SK-N-SH treated with all-trans-retinoic acid at 6 μM for 48 hours (cell line): Measurements from ENCODE around the gene SNPH.
A peak's percentile ranks its signal among the peaks of the same experiment; 100 is the strongest.

ENCODE experiments used
- ATAC-seq: fragments of 200-7000 bp; cut with Tn5 transposase; 3 replicates; pipeline ENCODE4 v1.9.1; 2020; ENCODE audit warnings: mild to moderate bottlenecking, moderate library complexity
- BACH2 ChIP-seq: fragments of 250-450 bp; sonication (Bioruptor Pico); IDR thresholded peaks from 2 replicates; pipeline ENCODE4 v1.9.0; 2021; ENCODE audit warnings: mild to moderate bottlenecking, borderline replicate concordance
- CREB5 ChIP-seq: fragments of 250-450 bp; sonication (Bioruptor Pico); IDR thresholded peaks from 2 replicates; pipeline ENCODE4 v1.5.1; 2020; ENCODE audit warnings: low read depth, mild to moderate bottlenecking, moderate library complexity
- CSDC2 ChIP-seq: fragments of 250-450 bp; sonication (Bioruptor Pico); IDR thresholded peaks from 2 replicates; pipeline ENCODE4 v1.5.0; 2020; ENCODE audit warnings: mild to moderate bottlenecking, moderate library complexity
- ESRRG ChIP-seq: fragments of 250-450 bp; sonication (Bioruptor Pico); IDR thresholded peaks from 2 replicates; pipeline ENCODE4 v1.6.1; 2021; ENCODE audit warnings: mild to moderate bottlenecking
- GLIS3 ChIP-seq: fragments of 250-450 bp; sonication (Bioruptor Pico); IDR thresholded peaks from 2 replicates; pipeline ENCODE4 v1.5.0; 2020; ENCODE audit warnings: mild to moderate bottlenecking, moderate library complexity
- ISL1 ChIP-seq: fragments of 250-450 bp; sonication (Bioruptor Pico); IDR thresholded peaks from 2 replicates; pipeline ENCODE4 v2.1.2; 2022; ENCODE audit warnings: mild to moderate bottlenecking, moderate library complexity
- OSR1 ChIP-seq: fragments of 250-450 bp; sonication (Bioruptor Pico); IDR thresholded peaks from 2 replicates; pipeline ENCODE4 v1.8.0; 2022; ENCODE audit warnings: moderate library complexity, mild to moderate bottlenecking, inconsistent platforms
- POU6F1 ChIP-seq: fragments of 250-450 bp; sonication (Bioruptor Pico); IDR thresholded peaks from 2 replicates; pipeline ENCODE4 v1.8.0; 2021; ENCODE audit warnings: low read depth, mild to moderate bottlenecking, moderate library complexity, borderline replicate concordance
- PPARA ChIP-seq: fragments of 250-450 bp; sonication (Bioruptor Pico); IDR thresholded peaks from 2 replicates; pipeline ENCODE4 v1.5.0; 2020; ENCODE audit warnings: mild to moderate bottlenecking, borderline replicate concordance
- RARB ChIP-seq: fragments of 250-450 bp; sonication (Bioruptor Pico); IDR thresholded peaks from 2 replicates; pipeline ENCODE4 v1.8.0; 2021; ENCODE audit warnings: mild to moderate bottlenecking, moderate library complexity
- SNAI2 ChIP-seq: fragments of 250-450 bp; sonication (Bioruptor Pico); IDR thresholded peaks from 2 replicates; pipeline ENCODE4 v1.5.0; 2020; ENCODE audit warnings: mild to moderate bottlenecking, moderate library complexity
- TCF4 ChIP-seq: fragments of 250-450 bp; sonication (Bioruptor Pico); IDR thresholded peaks from 2 replicates; pipeline ENCODE4 v1.8.0; 2021; ENCODE audit warnings: mild to moderate bottlenecking, moderate library complexity, borderline replicate concordance
- TOX ChIP-seq: fragments of 250-450 bp; sonication (Bioruptor Pico); IDR thresholded peaks from 2 replicates; pipeline ENCODE4 v1.8.0; 2021; ENCODE audit warnings: mild to moderate bottlenecking, moderate library complexity, borderline replicate concordance
- TSHZ2 ChIP-seq: fragments of 250-450 bp; sonication (Bioruptor Pico); IDR thresholded peaks from 2 replicates; pipeline ENCODE4 v1.5.0; 2020; ENCODE audit warnings: mild to moderate bottlenecking, moderate library complexity
- ZC3H10 ChIP-seq: fragments of 250-450 bp; sonication (Bioruptor Pico); IDR thresholded peaks from 2 replicates; pipeline ENCODE4 v1.5.1; 2021; ENCODE audit warnings: mild to moderate bottlenecking, moderate library complexity
- ZFP3 ChIP-seq: fragments of 250-450 bp; sonication (Bioruptor Pico); IDR thresholded peaks from 2 replicates; pipeline ENCODE4 v1.5.0; 2020; ENCODE audit warnings: mild to moderate bottlenecking, moderate library complexity
- ZFP30 ChIP-seq: fragments of 450-650 bp; formaldehyde crosslinking; IDR thresholded peaks from 2 replicates; pipeline ENCODE4 v1.5.0; 2022; ENCODE audit warnings: mild to moderate bottlenecking, moderate library complexity
- ZNF565 ChIP-seq: fragments of 450-650 bp; formaldehyde crosslinking; conservative IDR thresholded peaks from 2 replicates; pipeline ENCODE4 v1.5.0; 2020; ENCODE audit warnings: low read depth, mild to moderate bottlenecking, moderate library complexity
- ZNF70 ChIP-seq: fragments of 450-650 bp; formaldehyde crosslinking; IDR thresholded peaks from 2 replicates; pipeline ENCODE4 v1.5.0; 2020; ENCODE audit warnings: mild to moderate bottlenecking, moderate library complexity
- ZNF8 ChIP-seq: fragments of 450-650 bp; formaldehyde crosslinking; IDR thresholded peaks from 2 replicates; pipeline ENCODE4 v1.5.0; 2020; ENCODE audit warnings: mild to moderate bottlenecking, moderate library complexity
- TF ChIP-seq, protein P1 (sequence below): fragments of 250-450 bp; sonication (Bioruptor Pico); IDR thresholded peaks from 2 replicates; pipeline ENCODE4 v1.5.1; 2021; ENCODE audit warnings: mild to moderate bottlenecking, moderate library complexity

Gene SNPH

DNA sequence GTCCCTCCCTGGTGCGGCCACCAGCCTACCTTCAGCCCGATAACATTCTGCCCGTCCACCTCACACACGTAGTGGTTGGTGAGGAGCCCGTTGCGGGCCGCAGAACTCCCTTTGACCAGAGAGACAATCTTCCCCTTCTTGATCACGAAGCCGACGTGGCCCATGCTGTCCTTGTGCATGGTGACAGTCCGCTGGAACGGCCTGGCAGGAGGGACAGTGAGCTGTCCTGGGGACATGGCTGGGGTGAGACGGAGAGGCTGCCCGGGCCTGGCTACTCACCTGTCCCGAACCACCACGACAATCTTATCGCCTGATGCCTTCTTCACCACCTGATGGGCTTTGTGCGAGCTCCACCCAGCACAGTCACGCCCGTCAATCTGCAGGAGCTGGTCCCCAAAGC, 46.2 kb downstream of the SNPH start:
- TF ChIP-seq CSDC2 (CRISPR knock-in tag) = no peak
- no peak for TF ChIP-seq ZC3H10 (CRISPR knock-in tag)
- ATAC-seq = no peak

DNA sequence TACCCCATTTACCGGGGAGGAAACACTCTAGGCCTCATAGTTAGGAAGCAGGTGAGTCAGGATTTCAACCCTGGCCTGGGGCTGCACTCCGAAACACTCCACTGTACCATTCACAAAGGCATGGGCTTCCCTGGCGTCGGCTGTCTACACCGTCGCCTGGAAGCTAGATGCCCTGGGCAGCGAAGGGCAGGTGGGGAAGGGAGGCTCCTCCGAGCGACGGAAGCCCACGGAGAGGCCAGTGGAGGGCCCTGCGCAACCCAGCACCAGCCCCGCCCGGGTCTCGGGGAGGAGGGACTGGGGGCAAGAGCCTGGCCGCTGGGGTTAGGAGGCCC, 46.8 kb downstream of the SNPH start:
- no peak for ATAC-seq
- TF ChIP-seq PPARA = no peak
- TF ChIP-seq SNAI2 = no peak
- TF ChIP-seq GLIS3 = no peak
- no peak for TF ChIP-seq ZFP30 (CRISPR knock-in tag)
- no peak for TF ChIP-seq TOX
- no peak for TF ChIP-seq TSHZ2 (CRISPR knock-in tag)
- no peak for TF ChIP-seq ZNF8 (CRISPR knock-in tag)
- TF ChIP-seq ZNF70 (CRISPR knock-in tag) = no peak
- TF ChIP-seq ZNF565 (CRISPR knock-in tag) = no peak
- TF ChIP-seq BACH2 (CRISPR knock-in tag) = no peak
- TF ChIP-seq CREB5 (CRISPR knock-in tag) = no peak
- no peak for TF ChIP-seq ZC3H10 (CRISPR knock-in tag)
- TF ChIP-seq ESRRG = no peak
- TF ChIP-seq ISL1 = no peak
- no peak for TF ChIP-seq RARB

DNA sequence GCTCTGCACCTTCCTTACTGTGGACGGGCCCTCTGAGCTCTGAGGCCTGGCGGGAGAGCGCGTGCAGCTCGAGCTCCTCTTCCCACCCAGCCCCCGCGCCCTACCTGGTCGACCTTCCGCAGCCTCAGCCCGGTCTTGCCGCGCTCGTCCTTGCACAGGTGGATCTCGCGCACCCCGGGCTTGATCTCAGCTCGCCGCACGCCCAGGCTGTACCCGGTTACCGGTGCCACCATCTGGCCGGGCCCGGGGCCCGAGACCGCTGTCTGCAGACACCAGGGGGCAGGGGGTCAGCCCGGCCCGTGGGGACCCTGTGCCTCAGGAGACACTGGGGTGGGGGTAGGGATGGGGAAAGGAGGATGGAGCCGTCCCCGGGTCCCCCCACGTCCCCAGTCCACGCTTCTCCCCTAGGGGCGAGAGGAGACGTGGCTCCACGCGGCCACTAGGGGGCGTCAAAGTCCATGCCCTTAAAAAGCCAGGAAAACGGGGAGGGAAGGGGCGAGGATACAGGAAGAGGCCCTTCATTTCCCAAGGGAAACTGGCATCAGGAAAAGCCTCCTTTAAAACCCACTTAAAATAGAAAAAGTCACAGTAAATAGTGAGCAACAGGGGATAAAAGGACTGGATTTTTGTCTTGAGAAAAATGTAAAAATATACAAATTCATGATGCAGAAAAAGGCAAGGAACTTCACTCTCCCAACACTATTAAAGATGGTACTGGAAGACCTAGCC, 47.3 kb downstream of the SNPH start:
- peak; percentile 93 for ATAC-seq

DNA sequence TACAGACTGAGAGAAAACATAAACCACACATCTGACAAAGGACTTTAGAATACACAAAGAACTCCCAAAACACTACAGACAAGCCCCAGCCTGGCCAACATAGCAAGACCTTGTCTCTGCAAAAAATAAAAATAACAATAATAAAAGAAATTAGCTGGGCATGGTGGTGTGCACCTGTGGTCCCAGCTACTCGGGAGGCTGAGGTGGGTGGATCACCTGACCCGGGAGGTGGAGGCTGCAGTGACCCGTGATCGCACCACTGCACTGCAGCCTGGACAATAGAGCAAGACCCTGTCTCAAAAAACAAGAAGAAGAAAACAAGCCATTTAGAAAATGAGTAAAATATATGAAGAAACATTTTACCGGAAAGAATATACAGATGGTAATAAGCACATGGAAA, 49.7 kb downstream of the SNPH start:
- no peak for TF ChIP-seq BACH2 (CRISPR knock-in tag)
- no peak for TF ChIP-seq PPARA
- TF ChIP-seq OSR1 (CRISPR knock-in tag) = no peak
- TF ChIP-seq GLIS3 = no peak
- no peak for ATAC-seq

More for the DNA sequence above, 47.3 kb downstream of the SNPH start:
- no peak for TF ChIP-seq ZFP3 (CRISPR knock-in tag)
- no peak for TF ChIP-seq TOX
- TF ChIP-seq BACH2 (CRISPR knock-in tag) = no peak
- no peak for TF ChIP-seq RARB
- TF ChIP-seq PPARA = no peak
- TF ChIP-seq SNAI2 = no peak
- no peak for TF ChIP-seq TCF4 (CRISPR knock-in tag)

DNA sequence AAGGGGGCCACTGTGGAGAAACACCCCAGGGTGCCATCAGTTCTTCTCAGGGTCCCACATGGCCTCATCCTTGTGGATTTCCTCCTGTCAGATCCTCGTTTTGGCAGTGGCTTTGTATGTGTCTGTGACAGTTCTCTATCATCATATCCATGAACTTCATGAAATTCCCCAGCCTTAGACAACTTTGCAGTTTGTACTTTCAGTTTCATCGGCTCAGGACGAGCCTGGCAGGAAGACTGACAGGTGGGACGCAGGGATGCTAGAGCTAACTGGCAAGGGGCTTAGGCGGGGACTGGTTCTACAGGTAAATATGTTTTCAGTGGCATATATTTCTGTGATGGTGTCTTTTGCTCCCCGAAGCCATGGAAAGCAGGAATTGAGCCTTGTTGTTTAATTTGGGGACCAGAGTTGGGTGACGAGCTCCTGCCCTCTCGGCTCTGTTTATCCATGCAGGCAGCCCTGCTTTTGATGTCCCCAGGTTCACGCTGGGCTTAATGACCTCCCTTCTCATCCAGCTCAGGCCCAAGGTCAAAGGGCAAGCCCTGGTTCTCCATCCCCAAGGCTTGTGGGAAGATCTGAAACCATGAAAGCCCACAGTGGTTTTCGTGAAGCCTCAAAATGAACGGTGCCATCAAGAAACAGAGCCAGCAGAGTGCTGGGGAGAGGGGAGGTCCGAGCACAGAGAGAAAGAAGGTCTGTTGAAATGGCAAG, 51.6 kb downstream of the SNPH start:
- no peak for ATAC-seq
- TF ChIP-seq PPARA = no peak
- no peak for TF ChIP-seq POU6F1
- TF ChIP-seq BACH2 (CRISPR knock-in tag) = no peak

DNA sequence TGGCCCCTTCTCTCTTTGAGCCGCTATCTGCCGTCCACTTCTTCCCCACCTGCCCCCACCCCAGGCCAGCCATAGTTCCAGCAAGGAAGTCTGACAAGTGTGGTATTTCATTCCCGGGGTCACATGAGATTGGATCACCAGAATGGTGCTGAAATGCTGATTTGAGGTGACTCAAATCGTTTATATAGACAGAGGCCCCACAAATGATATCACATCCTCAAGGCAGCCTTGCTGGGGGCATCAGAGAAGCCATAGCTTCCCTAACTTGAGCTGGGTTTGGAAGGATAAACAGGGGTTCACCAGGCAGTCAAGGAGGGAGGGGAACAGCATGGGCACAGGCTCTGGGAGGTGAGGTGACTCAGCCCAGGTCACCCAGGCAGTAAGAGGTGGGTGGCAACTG, 53.0 kb downstream of the SNPH start:
- TF ChIP-seq, protein P1, sequence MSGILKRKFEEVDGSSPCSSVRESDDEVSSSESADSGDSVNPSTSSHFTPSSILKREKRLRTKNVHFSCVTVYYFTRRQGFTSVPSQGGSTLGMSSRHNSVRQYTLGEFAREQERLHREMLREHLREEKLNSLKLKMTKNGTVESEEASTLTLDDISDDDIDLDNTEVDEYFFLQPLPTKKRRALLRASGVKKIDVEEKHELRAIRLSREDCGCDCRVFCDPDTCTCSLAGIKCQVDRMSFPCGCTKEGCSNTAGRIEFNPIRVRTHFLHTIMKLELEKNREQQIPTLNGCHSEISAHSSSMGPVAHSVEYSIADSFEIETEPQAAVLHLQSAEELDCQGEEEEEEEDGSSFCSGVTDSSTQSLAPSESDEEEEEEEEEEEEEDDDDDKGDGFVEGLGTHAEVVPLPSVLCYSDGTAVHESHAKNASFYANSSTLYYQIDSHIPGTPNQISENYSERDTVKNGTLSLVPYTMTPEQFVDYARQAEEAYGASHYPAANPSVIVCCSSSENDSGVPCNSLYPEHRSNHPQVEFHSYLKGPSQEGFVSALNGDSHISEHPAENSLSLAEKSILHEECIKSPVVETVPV (CRISPR knock-in tag) = no peak
- TF ChIP-seq ZFP3 (CRISPR knock-in tag) = no peak
- TF ChIP-seq ZFP30 (CRISPR knock-in tag) = no peak
- no peak for TF ChIP-seq PPARA
- TF ChIP-seq ZNF565 (CRISPR knock-in tag) = no peak
- TF ChIP-seq SNAI2 = no peak
- no peak for TF ChIP-seq ZNF70 (CRISPR knock-in tag)
- TF ChIP-seq OSR1 (CRISPR knock-in tag) = no peak
- no peak for TF ChIP-seq ESRRG
- TF ChIP-seq GLIS3 = no peak
- no peak for TF ChIP-seq ZC3H10 (CRISPR knock-in tag)
- no peak for TF ChIP-seq TCF4 (CRISPR knock-in tag)
- TF ChIP-seq, all 23 proteins: peak for 0
- no peak for ATAC-seq
